ENCODE data around the gene HERPUD1. TPM values are rescaled to one million over a fixed set of nuclear protein-coding genes. Genes with fewer than 3 reads are reported as not detected.

The HERPUD1 gene
- total and polyA plus RNA-seq, 2 of the 13 experiments (the other 11 are each of a cell fraction or from before 2014, with no cell fraction given), result 96.2 to 323 TPM

DNA sequence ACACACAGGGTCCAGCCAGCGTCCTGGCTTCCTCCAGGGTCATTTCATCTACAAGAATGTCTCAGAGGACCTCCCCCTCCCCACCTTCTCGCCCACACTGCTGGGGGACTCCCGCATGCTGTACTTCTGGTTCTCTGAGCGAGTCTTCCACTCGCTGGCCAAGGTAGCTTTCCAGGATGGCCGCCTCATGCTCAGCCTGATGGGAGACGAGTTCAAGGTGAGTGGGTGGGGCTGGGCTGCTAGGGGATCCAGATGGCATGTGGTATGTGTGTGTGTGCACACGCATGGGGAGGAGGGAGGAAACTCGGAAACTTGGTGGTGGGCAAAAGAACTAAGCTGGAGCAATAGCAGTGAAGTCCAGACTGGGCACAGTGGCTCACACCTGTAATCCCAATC lies 41.4 kb downstream of the HERPUD1 start (continued):
- TF ChIP-seq ARID5B (CRISPR knock-in tag; IDR thresholded peaks at IDR 0.05) (peak; percentile 73), ZNF136 (CRISPR knock-in tag; IDR thresholded peaks at IDR 0.05; ENCODE audit: low read depth) (no peak), POGZ (CRISPR knock-in tag; IDR thresholded peaks at IDR 0.05) (peak; percentile 39; the same call in 1 of the 2 replicates), MED8 (CRISPR knock-in tag; IDR thresholded peaks at IDR 0.05; ENCODE audit: insufficient replicate concordance) (peak; percentile 47), PHF8 (CRISPR knock-in tag; IDR thresholded peaks at IDR 0.05) (no peak; the same call in 1 of the 2 replicates), PCBP2 (optimal IDR thresholded peaks at IDR 0.05; ENCODE audit: low read depth, low read length, poor library complexity, severe bottlenecking) (no peak), GABPA (IDR thresholded peaks at IDR 0.05; ENCODE audit: low read depth, low read length) (no peak), GABPA (CRISPR knock-in tag; IDR thresholded peaks at IDR 0.05; ENCODE audit: low read depth) (no peak), ZFP1 (CRISPR knock-in tag; IDR thresholded peaks at IDR 0.05) (no peak), GATAD1 (CRISPR knock-in tag; IDR thresholded peaks at IDR 0.05) (no peak; the same call in 1 of the 2 replicates), TAF1 (CRISPR knock-in tag; IDR thresholded peaks at IDR 0.05) (no peak; the same call in 1 of the 2 replicates), DNMT3B (CRISPR knock-in tag; conservative IDR thresholded peaks at IDR 0.05) (no peak), CBX2 (IDR thresholded peaks at IDR 0.05; ENCODE audit: low read depth, low read length) (no peak), CBX2 (CRISPR knock-in tag; IDR thresholded peaks at IDR 0.05; ENCODE audit: low read depth) (no peak), ZNF230 (CRISPR knock-in tag; IDR thresholded peaks at IDR 0.05) (no peak), ZNF552 (CRISPR knock-in tag; IDR thresholded peaks at IDR 0.05; ENCODE audit: borderline replicate concordance) (no peak), RXRA (CRISPR knock-in tag; IDR thresholded peaks at IDR 0.05) (peak; percentile 72; the same call in 1 of the 2 replicates), FOXP1 (IDR thresholded peaks at IDR 0.05) (no peak), FOXP1 (CRISPR knock-in tag; IDR thresholded peaks at IDR 0.05) (no peak), ATF1 (CRISPR knock-in tag; IDR thresholded peaks at IDR 0.05) (no peak), TEAD3 (CRISPR knock-in tag; optimal IDR thresholded peaks at IDR 0.05; ENCODE audit: borderline replicate concordance) (peak; percentile 94)
- TF ChIP-seq, protein P1, sequence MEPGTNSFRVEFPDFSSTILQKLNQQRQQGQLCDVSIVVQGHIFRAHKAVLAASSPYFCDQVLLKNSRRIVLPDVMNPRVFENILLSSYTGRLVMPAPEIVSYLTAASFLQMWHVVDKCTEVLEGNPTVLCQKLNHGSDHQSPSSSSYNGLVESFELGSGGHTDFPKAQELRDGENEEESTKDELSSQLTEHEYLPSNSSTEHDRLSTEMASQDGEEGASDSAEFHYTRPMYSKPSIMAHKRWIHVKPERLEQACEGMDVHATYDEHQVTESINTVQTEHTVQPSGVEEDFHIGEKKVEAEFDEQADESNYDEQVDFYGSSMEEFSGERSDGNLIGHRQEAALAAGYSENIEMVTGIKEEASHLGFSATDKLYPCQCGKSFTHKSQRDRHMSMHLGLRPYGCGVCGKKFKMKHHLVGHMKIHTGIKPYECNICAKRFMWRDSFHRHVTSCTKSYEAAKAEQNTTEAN (CRISPR knock-in tag; conservative IDR thresholded peaks at IDR 0.05), result 0 out of 2 replicates have a peak, but pooled peaks have one; percentile 55
- TF ChIP-seq, protein P2, sequence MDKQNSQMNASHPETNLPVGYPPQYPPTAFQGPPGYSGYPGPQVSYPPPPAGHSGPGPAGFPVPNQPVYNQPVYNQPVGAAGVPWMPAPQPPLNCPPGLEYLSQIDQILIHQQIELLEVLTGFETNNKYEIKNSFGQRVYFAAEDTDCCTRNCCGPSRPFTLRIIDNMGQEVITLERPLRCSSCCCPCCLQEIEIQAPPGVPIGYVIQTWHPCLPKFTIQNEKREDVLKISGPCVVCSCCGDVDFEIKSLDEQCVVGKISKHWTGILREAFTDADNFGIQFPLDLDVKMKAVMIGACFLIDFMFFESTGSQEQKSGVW (CRISPR knock-in tag; IDR thresholded peaks at IDR 0.05; ENCODE audit: borderline replicate concordance), result no peak
- TF ChIP-seq, protein P3, sequence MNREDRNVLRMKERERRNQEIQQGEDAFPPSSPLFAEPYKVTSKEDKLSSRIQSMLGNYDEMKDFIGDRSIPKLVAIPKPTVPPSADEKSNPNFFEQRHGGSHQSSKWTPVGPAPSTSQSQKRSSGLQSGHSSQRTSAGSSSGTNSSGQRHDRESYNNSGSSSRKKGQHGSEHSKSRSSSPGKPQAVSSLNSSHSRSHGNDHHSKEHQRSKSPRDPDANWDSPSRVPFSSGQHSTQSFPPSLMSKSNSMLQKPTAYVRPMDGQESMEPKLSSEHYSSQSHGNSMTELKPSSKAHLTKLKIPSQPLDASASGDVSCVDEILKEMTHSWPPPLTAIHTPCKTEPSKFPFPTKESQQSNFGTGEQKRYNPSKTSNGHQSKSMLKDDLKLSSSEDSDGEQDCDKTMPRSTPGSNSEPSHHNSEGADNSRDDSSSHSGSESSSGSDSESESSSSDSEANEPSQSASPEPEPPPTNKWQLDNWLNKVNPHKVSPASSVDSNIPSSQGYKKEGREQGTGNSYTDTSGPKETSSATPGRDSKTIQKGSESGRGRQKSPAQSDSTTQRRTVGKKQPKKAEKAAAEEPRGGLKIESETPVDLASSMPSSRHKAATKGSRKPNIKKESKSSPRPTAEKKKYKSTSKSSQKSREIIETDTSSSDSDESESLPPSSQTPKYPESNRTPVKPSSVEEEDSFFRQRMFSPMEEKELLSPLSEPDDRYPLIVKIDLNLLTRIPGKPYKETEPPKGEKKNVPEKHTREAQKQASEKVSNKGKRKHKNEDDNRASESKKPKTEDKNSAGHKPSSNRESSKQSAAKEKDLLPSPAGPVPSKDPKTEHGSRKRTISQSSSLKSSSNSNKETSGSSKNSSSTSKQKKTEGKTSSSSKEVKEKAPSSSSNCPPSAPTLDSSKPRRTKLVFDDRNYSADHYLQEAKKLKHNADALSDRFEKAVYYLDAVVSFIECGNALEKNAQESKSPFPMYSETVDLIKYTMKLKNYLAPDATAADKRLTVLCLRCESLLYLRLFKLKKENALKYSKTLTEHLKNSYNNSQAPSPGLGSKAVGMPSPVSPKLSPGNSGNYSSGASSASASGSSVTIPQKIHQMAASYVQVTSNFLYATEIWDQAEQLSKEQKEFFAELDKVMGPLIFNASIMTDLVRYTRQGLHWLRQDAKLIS (CRISPR knock-in tag; IDR thresholded peaks at IDR 0.05), result no peak
